Keratinocyte (primary cell): ENCODE measurements around the gene RHOB. TPM values are rescaled to one million over a fixed set of nuclear protein-coding genes. Genes with fewer than 3 reads are reported as not detected.

Experiments
- DNase-seq: peaks from one replicate; pipeline ENCODE4 v3.0.0-alpha.2; 2011; ENCODE audit warnings: low read depth, missing footprints, low spot score
- FAIRE-seq: peaks from 2 replicates; lab custom pipeline; 2011; peaks lifted over from hg19 to GRCh38; lab: Jason Lieb, UNC
- H2AFZ ChIP-seq: 2 replicates; pipeline ENCODE4 v1.6.0; 2012; ENCODE audit warnings: low read length, control low read depth, inconsistent platforms; ENCODE audit not compliant: control insufficient read depth
- H3K27ac ChIP-seq: 2 replicates; pipeline ENCODE4 v1.5.1; 2011; ENCODE audit warnings: low read length; ENCODE audit not compliant: control insufficient read depth, insufficient read depth
- H3K27me3 ChIP-seq: 3 replicates; pipeline ENCODE4 v1.6.0; 2011; ENCODE audit warnings: low read length; ENCODE audit not compliant: control insufficient read depth, insufficient read depth; ENCODE audit errors: extremely low read depth
- H3K36me3 ChIP-seq, 2 experiments: 2 replicates in 1 of 2; 3 replicates in 1 of 2; pipeline ENCODE4 v1.5.1; 2011; ENCODE audit warnings: low read length in 2 of 2, mild to moderate bottlenecking in 1 of 2; ENCODE audit not compliant: control insufficient read depth in 2 of 2, insufficient read depth in 2 of 2; ENCODE audit errors: extremely low read depth in 1 of 2
- H3K4me1 ChIP-seq: 3 replicates; pipeline ENCODE4 v1.5.1; 2011; ENCODE audit warnings: low read length; ENCODE audit not compliant: control insufficient read depth, insufficient read depth; ENCODE audit errors: extremely low read depth
- H3K4me2 ChIP-seq: 3 replicates; pipeline ENCODE4 v1.6.0; 2011; ENCODE audit warnings: low read depth, low read length; ENCODE audit not compliant: control insufficient read depth, insufficient read depth; ENCODE audit errors: extremely low read depth
- H3K4me3 ChIP-seq, 3 experiments: fragments of 200-600 bp in 1 of 3; sonication (generic) in 1 of 3; 2 replicates in 2 of 3; 3 replicates in 1 of 3; pipeline ENCODE4 v1.5.1; 2011 to 2016; ENCODE audit warnings: low read length in 3 of 3, mild to moderate bottlenecking in 3 of 3, control low read depth in 2 of 3, inconsistent platforms in 1 of 3, low read depth in 1 of 3, mixed read lengths in 1 of 3, mixed run types in 1 of 3, moderate library complexity in 1 of 3; ENCODE audit not compliant: control insufficient read depth in 2 of 3, insufficient read depth in 2 of 3; ENCODE audit errors: extremely low read depth in 1 of 3
- H3K79me2 ChIP-seq: 2 replicates; pipeline ENCODE4 v1.6.0; 2012; ENCODE audit warnings: low read length; ENCODE audit not compliant: control insufficient read depth, insufficient read depth
- H3K9ac ChIP-seq: 3 replicates; pipeline ENCODE4 v1.6.0; 2011; ENCODE audit warnings: low read length; ENCODE audit not compliant: control insufficient read depth, insufficient read depth; ENCODE audit errors: extremely low read depth
- H3K9me1 ChIP-seq: 3 replicates; pipeline ENCODE4 v1.6.0; 2011; ENCODE audit warnings: low read length; ENCODE audit not compliant: control insufficient read depth, insufficient read depth; ENCODE audit errors: extremely low read depth
- H3K9me3 ChIP-seq: 2 replicates; pipeline ENCODE4 v1.5.1; 2012; ENCODE audit warnings: low read depth, low read length; ENCODE audit not compliant: control insufficient read depth
- H4K20me1 ChIP-seq: 3 replicates; pipeline ENCODE4 v1.6.0; 2011; ENCODE audit warnings: low read length; ENCODE audit not compliant: control insufficient read depth, insufficient read depth; ENCODE audit errors: extremely low read depth
- EZH2 ChIP-seq: IDR thresholded peaks from one replicate; pipeline ENCODE4 v1.6.1; 2012; ENCODE audit warnings: inconsistent platforms, mild to moderate bottlenecking, low read length, moderate library complexity
- dilution Hi-C: fragments of 300-500 bp; cut with MboI; formaldehyde crosslinking; loops from one replicate; pipeline ENCODE4 v1.7.0; 2020; ENCODE audit warnings: low sequenced_read_pairs; ENCODE audit not compliant: extremely low pct_ligation_motif_present
- polyA plus RNA-seq, 5 experiments: library from polyadenylated mRNA; depleted of rRNA in 3 of 5; stranded (reverse) in 3 of 5; stranded (forward) in 1 of 5; unstranded in 1 of 5; fragments of >200 nt; gene quantifications; 1 replicate in 1 of 5; 2 replicates in 3 of 5; 3 replicates in 1 of 5; pipeline versions ENCODE4 v1.2.1 to v1.2.3, GENCODE V29; 2011 to 2012; ENCODE audit warnings: missing spikeins in 2 of 5, low read depth in 1 of 5, low replicate concordance in 1 of 5
- TF ChIP-seq, protein P1 (sequence below), 3 experiments: IDR thresholded peaks in 1 of 3; conservative IDR thresholded peaks in 1 of 3; optimal IDR thresholded peaks in 1 of 3; 2 replicates in 2 of 3; 3 replicates in 1 of 3; pipeline versions ENCODE3 to v1.5.1; 2011; ENCODE audit warnings: low read length in 3 of 3, mild to moderate bottlenecking in 3 of 3, moderate library complexity in 2 of 3, control low read depth in 1 of 3, inconsistent platforms in 1 of 3; ENCODE audit not compliant: insufficient read depth in 2 of 3; ENCODE audit errors: extremely low read depth in 1 of 3

Gene RHOB
- polyA plus RNA-seq, 1 donor (not counting 4 experiments of a cell fraction or from before 2014, with no cell fraction given): 23.6 TPM

DNA sequence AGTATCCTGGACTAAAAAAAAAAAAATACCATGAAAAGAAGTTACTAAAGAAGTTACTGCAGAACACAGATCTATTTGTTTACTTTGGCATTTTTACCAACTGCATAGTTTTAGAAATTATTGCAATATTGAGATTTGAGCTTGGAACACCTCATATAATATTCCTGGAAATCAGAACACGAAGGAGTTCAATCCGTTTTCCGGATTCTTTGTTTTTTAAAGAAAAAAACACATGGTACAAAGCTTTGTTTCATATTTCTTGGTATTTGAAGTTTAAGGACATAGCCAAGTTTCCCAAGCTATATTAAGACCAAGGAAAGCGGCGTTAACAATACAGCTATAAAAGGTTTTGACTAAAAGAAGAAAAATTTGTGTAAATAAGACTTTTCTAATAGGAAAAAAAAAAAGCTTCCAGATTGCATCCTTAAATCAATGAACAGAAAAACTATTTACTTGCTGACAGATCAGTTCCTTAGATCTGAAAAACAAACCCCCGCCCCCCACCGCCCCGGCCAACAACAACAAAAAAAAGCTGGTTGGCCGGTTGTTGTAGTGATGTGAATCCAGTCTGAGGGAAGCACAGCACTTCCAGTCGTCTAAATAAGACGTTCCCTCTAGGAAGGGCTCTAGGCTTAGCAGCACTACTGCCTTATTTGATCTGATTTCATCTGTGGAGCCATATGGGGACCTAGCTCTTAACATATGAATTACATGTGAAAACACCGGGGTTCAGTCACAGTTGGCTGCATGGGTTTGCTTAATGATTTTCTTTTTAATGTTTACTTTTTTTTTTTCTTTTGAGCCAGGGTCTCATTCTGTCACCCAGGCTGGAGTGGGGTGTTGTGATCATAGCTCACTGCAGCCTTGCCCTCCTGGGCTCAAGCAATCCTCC is 2.5 kb upstream of the RHOB start:
- H3K4me1 ChIP-seq: peaks cover 18% of the 10 kb centered on the region

DNA sequence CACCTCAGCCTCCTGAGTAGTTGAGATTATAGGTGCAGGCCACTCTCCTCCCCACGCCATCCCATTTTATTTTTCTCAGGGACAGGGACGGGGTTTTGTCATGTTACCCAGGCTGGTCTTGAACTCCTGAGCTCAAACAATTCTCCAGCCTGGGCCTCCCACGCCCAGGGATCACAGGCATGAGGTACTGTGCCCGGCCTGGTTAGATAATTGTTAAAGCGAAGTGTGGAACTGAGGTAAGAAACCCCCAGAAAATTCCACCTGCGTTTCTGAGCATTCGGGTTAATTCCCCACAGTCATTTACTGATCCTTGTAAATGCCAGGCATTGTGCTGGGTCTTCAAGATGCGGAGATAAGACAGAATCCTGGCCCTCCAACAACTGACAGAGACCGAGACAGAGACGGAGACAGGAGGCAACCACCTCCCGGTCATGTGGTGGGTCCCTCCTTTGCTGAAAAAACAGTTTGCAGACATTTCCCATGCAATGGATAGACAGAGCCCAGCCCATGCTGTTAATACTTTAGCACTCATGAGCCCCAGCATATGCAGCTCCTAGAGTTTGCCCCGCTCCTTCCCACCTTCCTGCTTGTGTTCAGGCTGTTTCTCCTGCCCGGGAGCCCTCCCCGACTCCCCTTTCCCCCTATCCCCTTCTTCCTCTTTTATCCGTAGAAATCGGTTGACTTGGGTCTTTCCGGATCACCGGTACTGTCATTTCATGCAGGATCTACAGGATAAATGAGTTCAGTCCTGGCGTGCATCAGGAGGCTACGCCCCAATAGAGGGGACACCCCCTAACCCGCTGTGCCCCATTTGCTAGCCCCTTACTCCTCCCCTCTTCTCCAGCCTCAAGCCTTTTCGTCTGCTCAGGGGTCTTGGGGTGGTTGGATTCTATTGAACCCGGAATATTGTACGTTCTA is 1.6 kb upstream of the RHOB start:
- no peak overlapping the region for H3K4me2 ChIP-seq
- dilution Hi-C loops: no loop called here
- peaks cover 0 to 2% of the 10 kb centered on the region in 2 experiments for H3K36me3 ChIP-seq
- H2AFZ ChIP-seq: no peak overlapping the region
- peaks cover 27% of the 10 kb centered on the region for H3K4me1 ChIP-seq
- DNase-seq: no peak
- H3K9ac ChIP-seq: no peak overlapping the region
- no peak overlapping the region for H3K4me3 ChIP-seq
- no peaks in the 10 kb centered on the region for H3K27me3 ChIP-seq
- no peak for FAIRE-seq
- H3K79me2 ChIP-seq: peaks cover 18% of the 10 kb centered on the region
- no peak overlapping the region for H3K27ac ChIP-seq
- TF ChIP-seq, protein P1, sequence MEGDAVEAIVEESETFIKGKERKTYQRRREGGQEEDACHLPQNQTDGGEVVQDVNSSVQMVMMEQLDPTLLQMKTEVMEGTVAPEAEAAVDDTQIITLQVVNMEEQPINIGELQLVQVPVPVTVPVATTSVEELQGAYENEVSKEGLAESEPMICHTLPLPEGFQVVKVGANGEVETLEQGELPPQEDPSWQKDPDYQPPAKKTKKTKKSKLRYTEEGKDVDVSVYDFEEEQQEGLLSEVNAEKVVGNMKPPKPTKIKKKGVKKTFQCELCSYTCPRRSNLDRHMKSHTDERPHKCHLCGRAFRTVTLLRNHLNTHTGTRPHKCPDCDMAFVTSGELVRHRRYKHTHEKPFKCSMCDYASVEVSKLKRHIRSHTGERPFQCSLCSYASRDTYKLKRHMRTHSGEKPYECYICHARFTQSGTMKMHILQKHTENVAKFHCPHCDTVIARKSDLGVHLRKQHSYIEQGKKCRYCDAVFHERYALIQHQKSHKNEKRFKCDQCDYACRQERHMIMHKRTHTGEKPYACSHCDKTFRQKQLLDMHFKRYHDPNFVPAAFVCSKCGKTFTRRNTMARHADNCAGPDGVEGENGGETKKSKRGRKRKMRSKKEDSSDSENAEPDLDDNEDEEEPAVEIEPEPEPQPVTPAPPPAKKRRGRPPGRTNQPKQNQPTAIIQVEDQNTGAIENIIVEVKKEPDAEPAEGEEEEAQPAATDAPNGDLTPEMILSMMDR (optimal IDR thresholded peaks at IDR 0.05 in 1 of 3, IDR thresholded peaks at IDR 0.05 in 1 of 3, conservative IDR thresholded peaks at IDR 0.05 in 1 of 3; ENCODE audit: extremely low read depth in 1 of 3, insufficient read depth in 2 of 3, low read length in 3 of 3): no peak
- peaks cover 5% of the 10 kb centered on the region for H4K20me1 ChIP-seq
- H3K9me3 ChIP-seq: no peaks in the 10 kb centered on the region
- no peaks in the 10 kb centered on the region for H3K9me1 ChIP-seq

More for the DNA sequence above, 2.5 kb upstream of the RHOB start:
- DNase-seq: no peak
- no peaks in the 10 kb centered on the region for H3K9me1 ChIP-seq
- no peak overlapping the region for H3K4me3 ChIP-seq
- no peaks in the 10 kb centered on the region for H3K27me3 ChIP-seq
- H3K9ac ChIP-seq: no peak overlapping the region
- no peak overlapping the region for H3K27ac ChIP-seq
- H3K36me3 ChIP-seq: peaks cover 0 to 2% of the 10 kb centered on the region in 2 experiments
- dilution Hi-C loops: no loop called here
- no peak overlapping the region for H2AFZ ChIP-seq
- no peak overlapping the region for H3K4me2 ChIP-seq
- peaks cover 18% of the 10 kb centered on the region for H3K79me2 ChIP-seq
- FAIRE-seq: no peak
- no peaks in the 10 kb centered on the region for H3K9me3 ChIP-seq
- peaks cover 5% of the 10 kb centered on the region for H4K20me1 ChIP-seq
- TF ChIP-seq, protein P1 (optimal IDR thresholded peaks at IDR 0.05 in 1 of 3, IDR thresholded peaks at IDR 0.05 in 1 of 3, conservative IDR thresholded peaks at IDR 0.05 in 1 of 3; ENCODE audit: extremely low read depth in 1 of 3, insufficient read depth in 2 of 3, low read length in 3 of 3): no peak
- TF ChIP-seq EZH2: no peak
